Measurements from ENCODE around the gene SERPINB2. TPM values are rescaled to one million over a fixed set of nuclear protein-coding genes. Genes with fewer than 3 reads are reported as not detected.

SERPINB2 gene
- total and polyA plus RNA-seq, 2 of the 13 experiments (the other 11 are each of a cell fraction or from before 2014, with no cell fraction given), result 0.07 to 0.11 TPM

- H3K4me2 ChIP-seq (ENCODE audit: low read depth, low read length), result no peak overlapping the region
- no peak overlapping the region for H3K9ac ChIP-seq (ENCODE audit: insufficient read depth, low read depth, low read length)
- no peaks in the 10 kb centered on the region for H3K36me3 ChIP-seq (replicated peaks in 1 of 2; ENCODE audit: control insufficient read depth in 1 of 2, insufficient read depth in 2 of 2, low read length in 2 of 2)
- no TSS peak for BruUV-seq (replicated peaks)
- H3K27me3 ChIP-seq (ENCODE audit: control insufficient read depth in 1 of 2, insufficient read depth in 2 of 2, low read length in 2 of 2), result no peaks in the 10 kb centered on the region
- no peaks in the 10 kb centered on the region for H3K4me1 ChIP-seq (ENCODE audit: insufficient read depth, low read length)
- ATAC-seq (no peak), DNase-seq (ENCODE audit: low spot score) (no peak), FAIRE-seq (no peak)
- WGBS (ENCODE audit: low lambda C conversion rate), result 1% methylated on average over 3 of the region's 3 CpGs
- no peaks in the 10 kb centered on the region for H3K79me2 ChIP-seq (ENCODE audit: insufficient read depth, low read length)
- H3K4me3 ChIP-seq (replicated peaks in 1 of 3; ENCODE audit: insufficient read depth in 1 of 3, low read depth in 2 of 3, low read length in 3 of 3), result no peak overlapping the region
- CTCF ChIA-PET (ENCODE audit: low intra/inter-chr PET ratio, low total read pairs), result no interaction called here
- no peak overlapping the region for H2AFZ ChIP-seq (ENCODE audit: low read length)
- intact Hi-C loops (cut with micrococcal nuclease; ENCODE audit: unreplicated experiment), result no loop called here
- in situ Hi-C loops (cut with HindIII; ENCODE audit: extremely low pct_ligation_motif_present, low pct_unique_long_range_greater_than_20kb), result no loop called here
- TF ChIP-seq U2AF1 (optimal IDR thresholded peaks at IDR 0.05; ENCODE audit: low read depth, low read length) (no peak), IKZF1 (IDR thresholded peaks at IDR 0.05) (no peak), ZNF510 (CRISPR knock-in tag; IDR thresholded peaks at IDR 0.05; ENCODE audit: low read depth) (no peak), ZNF383 (CRISPR knock-in tag; IDR thresholded peaks at IDR 0.05; ENCODE audit: borderline replicate concordance) (no peak), PAWR (CRISPR knock-in tag; IDR thresholded peaks at IDR 0.05; ENCODE audit: borderline replicate concordance) (no peak), RFX1 (IDR thresholded peaks at IDR 0.05) (no peak), ZBTB7A (CRISPR knock-in tag; IDR thresholded peaks at IDR 0.05) (no peak), PITX1 (CRISPR knock-in tag; IDR thresholded peaks at IDR 0.05) (no peak), ZSCAN21 (CRISPR knock-in tag; IDR thresholded peaks at IDR 0.05; ENCODE audit: borderline replicate concordance) (no peak), KDM5B (CRISPR knock-in tag; IDR thresholded peaks at IDR 0.05; ENCODE audit: borderline replicate concordance) (no peak), RARA (CRISPR knock-in tag; IDR thresholded peaks at IDR 0.05) (no peak), PBX2 (CRISPR knock-in tag; IDR thresholded peaks at IDR 0.05) (no peak), DR1 (CRISPR knock-in tag; IDR thresholded peaks at IDR 0.05) (no peak)
- no peak overlapping the region for H3K27ac ChIP-seq (ENCODE audit: extremely low read length, insufficient read depth, low read length)
- no peaks in the 10 kb centered on the region for H3K9me3 ChIP-seq (ENCODE audit: low read length)
- POLR2A ChIA-PET, result no interaction called here
- H4K20me1 ChIP-seq (ENCODE audit: insufficient read depth, low read length), result no peaks in the 10 kb centered on the region
Measured at GRCh38 chr18:63947051-63947790, 59.7 kb downstream of the SERPINB2 start.
